ENCODE data around the gene PAPOLA. TPM values are rescaled to one million over a fixed set of nuclear protein-coding genes. Genes with fewer than 3 reads are reported as not detected.

PAPOLA gene
- 105 and 182 TPM in 2 replicates for total RNA-seq

GRCh38 chr14:96501740-96502620 lies at the start of gene PAPOLA:
Gene PAPOLA, plus strand, starts transcription at chr14:96502382. Its CDS starts 211 bp downstream, at chr14:96502593.

Other genes with a start within 250 kb of the PAPOLA start
- gene BDKRB1, start 246.2 kb upstream of the PAPOLA start, total RNA-seq: 0.71 and 2.1 TPM in 2 replicates
- 12.0 and 19.5 TPM in 2 replicates for gene ATG2B, start 139.0 kb upstream of the PAPOLA start, total RNA-seq
- gene GSKIP, start 138.9 kb upstream of the PAPOLA start, total RNA-seq: 62.5 and 76.5 TPM in 2 replicates
- 0.34 and 0.85 TPM in 2 replicates for gene AK7, start 110.3 kb upstream of the PAPOLA start, total RNA-seq